ENCODE results near the gene SPNS3. TPM values are rescaled to one million over a fixed set of nuclear protein-coding genes. Genes with fewer than 3 reads are reported as not detected.

Gene SPNS3
- total and polyA plus RNA-seq, 2 of the 4 experiments (the other 2 are of a cell fraction), result 0.18 TPM; not detected in 1

DNA sequence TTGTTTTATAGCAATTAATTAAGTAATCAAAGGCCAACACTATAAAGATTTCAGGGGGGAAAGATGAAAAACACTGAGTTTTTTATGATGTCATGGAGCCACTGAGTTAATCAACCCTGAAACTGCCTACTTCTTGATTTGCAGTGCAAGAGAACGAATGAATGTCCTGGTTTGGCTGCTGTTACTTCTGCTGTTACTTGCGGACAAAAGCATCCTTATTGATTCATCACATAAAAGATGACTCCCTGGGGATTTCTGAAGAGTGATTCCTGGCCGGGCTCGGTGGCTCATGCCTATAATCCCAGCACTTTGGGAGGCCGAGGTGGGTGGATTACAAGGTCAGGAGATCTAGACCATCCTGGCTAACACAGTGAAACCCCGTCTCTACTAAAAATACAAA is 10.9 kb upstream of the SPNS3 start:
- no peaks in the 10 kb centered on the region; the same call in 1 of the 2 replicates for H3K9me3 ChIP-seq (ENCODE audit: control insufficient read depth, insufficient read depth, low read length)
- DNase-seq, result no peak
- H3K4me2 ChIP-seq (ENCODE audit: low read depth, low read length), result no peak overlapping the region
- H4K5ac ChIP-seq (ENCODE audit: low read depth, low read length), result no peak overlapping the region
- no peak overlapping the region for H3K9ac ChIP-seq (ENCODE audit: low read depth, low read length)
- ChIA-PET CTCF (interaction anchor here (0.6 kb wide), 1 partner anchor 17 kb away, joined by 4 read pairs; no protein-coding TSS in a partner anchor), POLR2A (ENCODE audit: unreplicated experiment) (no interaction called here)
- no TSS peak for BruUV-seq (replicated peaks)
- in situ Hi-C loops (cut with MboI; ENCODE audit: low sequenced_read_pairs) (loop anchor here (10.0 kb wide), 1 partner anchor 202 kb away; no protein-coding TSS in a partner anchor), intact Hi-C loops (cut with micrococcal nuclease) (loop anchor here (5.0 kb wide), 2 partner anchors 114 to 134 kb away; partner anchors contain the start of gene MYBBP1A), dilution Hi-C loops (cut with HindIII; ENCODE audit: low sequenced_read_pairs, unreplicated experiment) (no loop called here)
- H4K8ac ChIP-seq (ENCODE audit: low read depth in 2 of 2, low read length in 2 of 2), result no peak overlapping the region
- no peak overlapping the region for H2BK15ac ChIP-seq (ENCODE audit: low read depth, low read length)
- no peak for TF ChIP-seq NFE2L2 (IDR thresholded peaks at IDR 0.05; ENCODE audit: low read depth, low read length)
- no peak for TF ChIP-seq RAD21 (IDR thresholded peaks at IDR 0.05; ENCODE audit: low read length)
- TF ChIP-seq SMC3 (IDR thresholded peaks at IDR 0.05; ENCODE audit: low read depth, low read length), result no peak
- TF ChIP-seq, protein P1, sequence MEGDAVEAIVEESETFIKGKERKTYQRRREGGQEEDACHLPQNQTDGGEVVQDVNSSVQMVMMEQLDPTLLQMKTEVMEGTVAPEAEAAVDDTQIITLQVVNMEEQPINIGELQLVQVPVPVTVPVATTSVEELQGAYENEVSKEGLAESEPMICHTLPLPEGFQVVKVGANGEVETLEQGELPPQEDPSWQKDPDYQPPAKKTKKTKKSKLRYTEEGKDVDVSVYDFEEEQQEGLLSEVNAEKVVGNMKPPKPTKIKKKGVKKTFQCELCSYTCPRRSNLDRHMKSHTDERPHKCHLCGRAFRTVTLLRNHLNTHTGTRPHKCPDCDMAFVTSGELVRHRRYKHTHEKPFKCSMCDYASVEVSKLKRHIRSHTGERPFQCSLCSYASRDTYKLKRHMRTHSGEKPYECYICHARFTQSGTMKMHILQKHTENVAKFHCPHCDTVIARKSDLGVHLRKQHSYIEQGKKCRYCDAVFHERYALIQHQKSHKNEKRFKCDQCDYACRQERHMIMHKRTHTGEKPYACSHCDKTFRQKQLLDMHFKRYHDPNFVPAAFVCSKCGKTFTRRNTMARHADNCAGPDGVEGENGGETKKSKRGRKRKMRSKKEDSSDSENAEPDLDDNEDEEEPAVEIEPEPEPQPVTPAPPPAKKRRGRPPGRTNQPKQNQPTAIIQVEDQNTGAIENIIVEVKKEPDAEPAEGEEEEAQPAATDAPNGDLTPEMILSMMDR (conservative IDR thresholded peaks at IDR 0.05; ENCODE audit: low read depth, low read length), result no peak
- TF ChIP-seq MXI1 (IDR thresholded peaks at IDR 0.05; ENCODE audit: borderline replicate concordance, low read depth, low read length), result no peak
- no peak for TF ChIP-seq CHD1 (IDR thresholded peaks at IDR 0.05; ENCODE audit: low read depth, low read length)
- TF ChIP-seq POLR2A (IDR thresholded peaks at IDR 0.05; ENCODE audit: low read depth, low read length), result no peak
- no peak for TF ChIP-seq MAFK (IDR thresholded peaks at IDR 0.05; ENCODE audit: low read depth, low read length)
- TF ChIP-seq MAZ (IDR thresholded peaks at IDR 0.05; ENCODE audit: borderline replicate concordance, low read depth, low read length), result no peak
- no peak for TF ChIP-seq RFX5 (IDR thresholded peaks at IDR 0.05; ENCODE audit: low read depth, low read length)
- TF ChIP-seq CEBPB (IDR thresholded peaks at IDR 0.05; ENCODE audit: low read depth, low read length), result no peak
- TF ChIP-seq, protein P2, sequence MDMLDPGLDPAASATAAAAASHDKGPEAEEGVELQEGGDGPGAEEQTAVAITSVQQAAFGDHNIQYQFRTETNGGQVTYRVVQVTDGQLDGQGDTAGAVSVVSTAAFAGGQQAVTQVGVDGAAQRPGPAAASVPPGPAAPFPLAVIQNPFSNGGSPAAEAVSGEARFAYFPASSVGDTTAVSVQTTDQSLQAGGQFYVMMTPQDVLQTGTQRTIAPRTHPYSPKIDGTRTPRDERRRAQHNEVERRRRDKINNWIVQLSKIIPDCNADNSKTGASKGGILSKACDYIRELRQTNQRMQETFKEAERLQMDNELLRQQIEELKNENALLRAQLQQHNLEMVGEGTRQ (IDR thresholded peaks at IDR 0.05; ENCODE audit: low read depth, low read length), result no peak
- no peak for TF ChIP-seq RCOR1 (IDR thresholded peaks at IDR 0.05; ENCODE audit: insufficient replicate concordance, low read length)
- WGBS, 2 experiments (ENCODE audit: extremely low coverage in 2 of 2, insufficient read length in 1 of 2), result 40% methylated on average over 2 of the region's 6 CpGs; no CpG with 5 or more reads in 1 of the 2 experiments
- H3K23ac ChIP-seq (ENCODE audit: low read depth, low read length), result no peak overlapping the region
- no peak overlapping the region for H4K91ac ChIP-seq (ENCODE audit: insufficient read depth, low read depth, low read length)
- no peaks in the 10 kb centered on the region for H3K79me1 ChIP-seq (ENCODE audit: low read depth in 1 of 2, low read length in 2 of 2)
- H3K14ac ChIP-seq (replicated peaks; ENCODE audit: low read depth, low read length), result no peak overlapping the region
- no peak overlapping the region for H3K4ac ChIP-seq (ENCODE audit: low read depth, low read length)
- no peak overlapping the region for H2AK9ac ChIP-seq (replicated peaks; ENCODE audit: low read depth, low read length, poor library complexity)
- no peak overlapping the region for H3K4me3 ChIP-seq (ENCODE audit: insufficient read depth, low read depth, low read length)
- H3K18ac ChIP-seq (ENCODE audit: low read depth, low read length), result no peak overlapping the region
- H3K4me1 ChIP-seq (ENCODE audit: control insufficient read depth, insufficient read depth, low read length), result no peaks in the 10 kb centered on the region
- no peak overlapping the region for H3K56ac ChIP-seq (ENCODE audit: extremely low read depth, insufficient read depth, low read length)
- no peak overlapping the region for H2AK5ac ChIP-seq (ENCODE audit: low read depth, low read length)
- no peak overlapping the region for H2BK5ac ChIP-seq (ENCODE audit: low read depth, low read length, poor library complexity, severe bottlenecking)
- no peaks in the 10 kb centered on the region for H4K20me1 ChIP-seq (ENCODE audit: insufficient read depth, low read length)
- H2BK20ac ChIP-seq (ENCODE audit: low read depth, low read length), result no peak overlapping the region
- ATAC-seq (ENCODE audit: low read depth), result no peak
- H2BK120ac ChIP-seq (ENCODE audit: low read depth, low read length), result no peak overlapping the region
- no peak overlapping the region for H3K27ac ChIP-seq (ENCODE audit: insufficient read depth, low read length)
- no peaks in the 10 kb centered on the region for H3K36me3 ChIP-seq (ENCODE audit: control insufficient read depth, insufficient read depth, low read length)
- no peaks in the 10 kb centered on the region; the same call in 1 of the 2 replicates for H3K27me3 ChIP-seq (ENCODE audit: control insufficient read depth, insufficient read depth, low read length)
- no peaks in the 10 kb centered on the region for H3K9me1 ChIP-seq (ENCODE audit: insufficient read depth, low read length)
- no peak overlapping the region for H2AFZ ChIP-seq (replicated peaks; ENCODE audit: low read length, poor library complexity)

Measured in IMR-90 (cell line).